ENCODE measurements around the gene MICU1. TPM values are rescaled to one million over a fixed set of nuclear protein-coding genes. Genes with fewer than 3 reads are reported as not detected.

Gene MICU1
- total RNA-seq, 1 donor from 2014 or later, result 59.5 TPM

- intact Hi-C loops (cut with DNase I), result no loop called here
- no peak for ATAC-seq
- no peak for DNase-seq (ENCODE audit: low spot score)
Measured at GRCh38 chr10:72517244-72517643, 108.6 kb downstream of the MICU1 start.

GRCh38 chr10:72515455-72515854, 110.4 kb downstream of the MICU1 start:
- intact Hi-C loops (cut with DNase I), result no loop called here
- ATAC-seq (no peak), DNase-seq (ENCODE audit: low spot score) (no peak)

GRCh38 chr10:72513910-72514309, 112.0 kb downstream of the MICU1 start:
- DNase-seq (ENCODE audit: low spot score), result no peak
- ATAC-seq, result no peak
- intact Hi-C loops (cut with DNase I), result no loop called here

GRCh38 chr10:72511459-72511858, 114.4 kb downstream of the MICU1 start:
- intact Hi-C loops (cut with DNase I), result no loop called here
- ATAC-seq (no peak), DNase-seq (ENCODE audit: low spot score) (no peak)

- DNase-seq (ENCODE audit: low spot score) (no peak), ATAC-seq (no peak)
- intact Hi-C loops (cut with DNase I), result no loop called here
Measured at GRCh38 chr10:72509941-72510340, 115.9 kb downstream of the MICU1 start.

GRCh38 chr10:72509206-72509799, 116.6 kb downstream of the MICU1 start:
- ATAC-seq (no peak), DNase-seq (ENCODE audit: low spot score) (no peak)
- intact Hi-C loops (cut with DNase I), result no loop called here

- intact Hi-C loops (cut with DNase I), result no loop called here
- DNase-seq (ENCODE audit: low spot score), result no peak
- no peak for ATAC-seq
Measured at GRCh38 chr10:72508033-72508432, 117.8 kb downstream of the MICU1 start.

GRCh38 chr10:72506474-72506873, 119.4 kb downstream of the MICU1 start:
- intact Hi-C loops (cut with DNase I), result no loop called here
- DNase-seq (ENCODE audit: low spot score) (no peak), ATAC-seq (no peak)

- no peak for ATAC-seq
- no peak for DNase-seq (ENCODE audit: low spot score)
- intact Hi-C loops (cut with DNase I), result no loop called here
Measured at GRCh38 chr10:72505435-72505834, 120.4 kb downstream of the MICU1 start.

- intact Hi-C loops (cut with DNase I), result no loop called here
- no peak for ATAC-seq
- DNase-seq (ENCODE audit: low spot score), result no peak
Measured at GRCh38 chr10:72503694-72504438, 122.0 kb downstream of the MICU1 start.

- ATAC-seq (peak; percentile 89), DNase-seq (ENCODE audit: low spot score) (no peak)
- intact Hi-C loops (cut with DNase I), result no loop called here
Measured at GRCh38 chr10:72503241-72503640, 122.6 kb downstream of the MICU1 start.

GRCh38 chr10:72502581-72502980, 123.3 kb downstream of the MICU1 start:
- ATAC-seq (no peak), DNase-seq (ENCODE audit: low spot score) (no peak)
- intact Hi-C loops (cut with DNase I), result no loop called here

- ATAC-seq (no peak), DNase-seq (ENCODE audit: low spot score) (no peak)
- intact Hi-C loops (cut with DNase I), result no loop called here
Measured at GRCh38 chr10:72499701-72500100, 126.2 kb downstream of the MICU1 start.

GRCh38 chr10:72490951-72491350, 134.9 kb downstream of the MICU1 start:
- intact Hi-C loops (cut with DNase I), result no loop called here
- DNase-seq (ENCODE audit: low spot score) (no peak), ATAC-seq (no peak)

- no peak for DNase-seq (ENCODE audit: low spot score)
- ATAC-seq, result no peak
Measured at GRCh38 chr10:72487521-72487920, 138.4 kb downstream of the MICU1 start.

GRCh38 chr10:72487116-72487515, 138.8 kb downstream of the MICU1 start:
- intact Hi-C loops (cut with DNase I), result no loop called here
- DNase-seq (ENCODE audit: low spot score), result no peak

More at GRCh38 chr10:72487521-72487920, 138.4 kb downstream of the MICU1 start:
- intact Hi-C loops (cut with DNase I), result no loop called here

GRCh38 chr10:72485701-72486100, 140.2 kb downstream of the MICU1 start:
- no peak for ATAC-seq
- no peak for DNase-seq (ENCODE audit: low spot score)
- intact Hi-C loops (cut with DNase I), result no loop called here

More at GRCh38 chr10:72487116-72487515, 138.8 kb downstream of the MICU1 start:
- ATAC-seq, result no peak

GRCh38 chr10:72484521-72484920, 141.4 kb downstream of the MICU1 start:
- intact Hi-C loops (cut with DNase I), result no loop called here
- no peak for DNase-seq (ENCODE audit: low spot score)
- no peak for ATAC-seq

GRCh38 chr10:72483471-72483870, 142.4 kb downstream of the MICU1 start:
- DNase-seq (ENCODE audit: low spot score) (no peak), ATAC-seq (no peak)

GRCh38 chr10:72480861-72481260, 145.0 kb downstream of the MICU1 start:
- no peak for DNase-seq (ENCODE audit: low spot score)
- intact Hi-C loops (cut with DNase I), result no loop called here
- no peak for ATAC-seq

More at GRCh38 chr10:72483471-72483870, 142.4 kb downstream of the MICU1 start:
- intact Hi-C loops (cut with DNase I), result no loop called here

- DNase-seq (ENCODE audit: low spot score) (no peak), ATAC-seq (no peak)
- intact Hi-C loops (cut with DNase I), result no loop called here
Measured at GRCh38 chr10:72477463-72477862, 148.4 kb downstream of the MICU1 start.

Data from sciatic nerve (tissue), 2 donors.